Neutrophil (primary cell): ENCODE measurements around the gene NKAIN4.

Experiments
- H3K27ac ChIP-seq: fragments of 200-600 bp; sonication (generic); 2 replicates; pipeline ENCODE4 v1.5.1; 2016; ENCODE audit warnings: mild to moderate bottlenecking, moderate library complexity
- H3K27me3 ChIP-seq: fragments of 200-600 bp; sonication (generic); 2 replicates; pipeline ENCODE4 v1.6.0; 2016; ENCODE audit warnings: mild to moderate bottlenecking
- H3K36me3 ChIP-seq: fragments of 200-600 bp; sonication (generic); 2 replicates; pipeline ENCODE4 v1.5.1; 2017
- H3K4me1 ChIP-seq, 2 experiments: fragments of 200-600 bp in 1 of 2; sonication (generic) in 1 of 2; 1 replicate in 1 of 2; 2 replicates in 1 of 2; pipeline versions ENCODE4 v1.5.1 to v1.6.1; 2013 to 2016; ENCODE audit warnings: low read depth in 1 of 2, low read length in 1 of 2, mild to moderate bottlenecking in 1 of 2, moderate library complexity in 1 of 2; ENCODE audit not compliant: control insufficient read depth in 1 of 2, insufficient read depth in 1 of 2
- H3K4me3 ChIP-seq, 2 experiments: fragments of 200-600 bp in 1 of 2; sonication (generic) in 1 of 2; 1 replicate in 1 of 2; 2 replicates in 1 of 2; pipeline ENCODE4 v1.5.1; 2013 to 2016; ENCODE audit warnings: low read depth in 1 of 2, low read length in 1 of 2, mild to moderate bottlenecking in 1 of 2, moderate library complexity in 1 of 2
- H3K9me3 ChIP-seq: fragments of 200-600 bp; sonication (generic); 2 replicates; pipeline ENCODE4 v1.5.1; 2016
- TF ChIP-seq, protein P1 (sequence below): fragments of 200-600 bp; sonication (generic); IDR thresholded peaks from 2 replicates; pipeline ENCODE4 v1.5.1; 2016; ENCODE audit warnings: antibody characterized with exemption

NKAIN4 gene

GRCh38 chr20:63294536-63294900 lies 40.3 kb upstream of the NKAIN4 start:
- Histone ChIP-seq H3K4me3 (no peak overlapping the region), H3K27ac (no peak overlapping the region), H3K4me1 (no peaks in the 10 kb centered on the region), H3K36me3 (peaks cover 3% of the 10 kb centered on the region), H3K27me3 (peaks cover 64% of the 10 kb centered on the region), H3K9me3 (no peaks in the 10 kb centered on the region)
- TF ChIP-seq, protein P1, sequence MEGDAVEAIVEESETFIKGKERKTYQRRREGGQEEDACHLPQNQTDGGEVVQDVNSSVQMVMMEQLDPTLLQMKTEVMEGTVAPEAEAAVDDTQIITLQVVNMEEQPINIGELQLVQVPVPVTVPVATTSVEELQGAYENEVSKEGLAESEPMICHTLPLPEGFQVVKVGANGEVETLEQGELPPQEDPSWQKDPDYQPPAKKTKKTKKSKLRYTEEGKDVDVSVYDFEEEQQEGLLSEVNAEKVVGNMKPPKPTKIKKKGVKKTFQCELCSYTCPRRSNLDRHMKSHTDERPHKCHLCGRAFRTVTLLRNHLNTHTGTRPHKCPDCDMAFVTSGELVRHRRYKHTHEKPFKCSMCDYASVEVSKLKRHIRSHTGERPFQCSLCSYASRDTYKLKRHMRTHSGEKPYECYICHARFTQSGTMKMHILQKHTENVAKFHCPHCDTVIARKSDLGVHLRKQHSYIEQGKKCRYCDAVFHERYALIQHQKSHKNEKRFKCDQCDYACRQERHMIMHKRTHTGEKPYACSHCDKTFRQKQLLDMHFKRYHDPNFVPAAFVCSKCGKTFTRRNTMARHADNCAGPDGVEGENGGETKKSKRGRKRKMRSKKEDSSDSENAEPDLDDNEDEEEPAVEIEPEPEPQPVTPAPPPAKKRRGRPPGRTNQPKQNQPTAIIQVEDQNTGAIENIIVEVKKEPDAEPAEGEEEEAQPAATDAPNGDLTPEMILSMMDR: no peak

DNA sequence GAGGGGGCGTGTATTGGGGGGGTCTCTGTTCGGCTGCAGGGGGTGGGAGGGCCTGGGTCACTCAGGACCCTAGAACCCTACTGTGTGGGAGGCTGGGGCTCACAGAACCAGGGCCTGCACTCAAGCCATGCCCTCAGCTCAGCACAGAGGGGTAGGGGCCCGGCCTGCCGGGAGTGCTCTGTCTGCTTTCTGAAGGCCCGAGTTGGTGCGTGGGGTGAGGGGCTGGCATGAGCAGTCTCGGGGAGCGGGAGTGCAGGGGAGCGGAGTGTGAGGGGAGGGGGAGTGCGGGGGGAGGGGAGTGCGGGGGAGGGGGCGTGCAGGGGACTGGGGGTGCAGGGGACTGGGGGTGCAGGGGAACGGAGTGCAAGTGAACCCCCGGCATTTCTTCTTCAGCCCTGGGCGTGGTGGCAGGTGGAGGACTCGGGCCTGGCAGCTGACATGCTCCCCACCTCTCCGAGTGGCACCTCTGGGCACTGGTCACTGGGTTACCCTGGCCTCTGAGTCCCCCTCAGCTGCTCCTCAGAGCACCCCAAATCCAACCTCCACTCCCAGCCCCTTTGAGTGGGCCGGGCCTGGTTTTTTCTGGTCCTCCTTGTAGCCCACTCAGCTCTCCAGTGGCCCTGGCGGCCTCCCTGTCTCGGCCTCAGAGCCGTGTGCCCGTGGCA lies 39.7 kb upstream of the NKAIN4 start:
- H3K36me3 ChIP-seq: peaks cover 9% of the 10 kb centered on the region
- H3K27me3 ChIP-seq: peaks cover 64% of the 10 kb centered on the region
- H3K4me1 ChIP-seq: no peaks in the 10 kb centered on the region
- TF ChIP-seq, protein P1: no peak
- H3K9me3 ChIP-seq: no peaks in the 10 kb centered on the region
- H3K4me3 ChIP-seq: no peak overlapping the region
- H3K27ac ChIP-seq: no peak overlapping the region

DNA sequence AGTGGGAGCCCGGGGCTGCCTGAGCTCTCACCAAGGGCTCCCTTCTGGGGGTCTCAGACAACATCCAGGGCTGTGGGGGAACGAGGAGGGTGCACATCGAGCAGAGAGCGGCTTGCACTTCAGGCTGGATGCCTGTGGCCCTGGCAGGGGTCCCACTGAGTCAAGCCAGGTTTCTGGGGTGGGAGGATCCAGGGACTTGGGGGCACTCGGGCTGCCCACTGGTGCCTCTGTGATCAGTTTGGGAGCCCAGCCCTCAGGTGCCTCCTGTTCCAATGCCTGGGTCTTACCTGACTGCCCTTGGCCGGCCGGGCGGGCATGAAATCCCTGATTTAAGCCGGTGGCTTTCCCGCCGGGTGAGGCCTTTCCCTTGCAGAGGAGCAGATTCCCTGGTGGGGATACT lies 39.2 kb upstream of the NKAIN4 start:
- H3K27ac ChIP-seq: no peak overlapping the region
- H3K4me1 ChIP-seq: no peaks in the 10 kb centered on the region
- H3K4me3 ChIP-seq: no peak overlapping the region
- peaks cover 63% of the 10 kb centered on the region for H3K27me3 ChIP-seq
- TF ChIP-seq, protein P1: no peak
- no peaks in the 10 kb centered on the region for H3K9me3 ChIP-seq
- peaks cover 14% of the 10 kb centered on the region for H3K36me3 ChIP-seq

DNA sequence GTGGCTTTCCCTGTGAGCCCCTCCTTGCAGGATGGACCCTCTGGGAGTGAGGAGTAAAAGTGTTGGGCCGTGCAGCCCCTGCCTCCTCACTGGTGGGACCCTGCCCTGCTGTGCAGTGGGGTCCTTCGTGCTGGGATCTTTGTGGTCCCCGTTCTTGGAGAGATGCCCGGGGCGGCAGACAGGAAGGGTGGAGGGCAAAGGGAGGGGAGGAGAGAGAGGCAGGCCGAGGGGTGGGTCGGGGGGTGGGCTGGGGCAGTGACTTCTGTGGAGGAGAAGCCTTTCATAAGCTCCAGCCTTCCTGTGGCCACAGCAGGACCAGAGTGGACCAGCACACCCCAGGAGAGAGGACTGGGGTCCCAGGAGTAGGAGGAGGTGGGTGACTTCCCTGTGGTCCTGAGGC lies 38.6 kb upstream of the NKAIN4 start, which contains the start of gene COL20A1:
Gene COL20A1 (plus strand): TSS at position 283 of the 400 bp plus-strand sequence. CDS start 1,922 bp downstream, outside the sequence.
- TF ChIP-seq, protein P1: no peak
- no peak within 1 kb of the TSS for H3K27ac ChIP-seq
- no peak within 1 kb of the TSS for H3K4me3 ChIP-seq
- no peaks in the 10 kb centered on the region for H3K9me3 ChIP-seq
- H3K36me3 ChIP-seq: peaks cover 20% of the 10 kb centered on the region
- H3K27me3 ChIP-seq: peaks cover 58% of the 10 kb centered on the region
- no peaks in the 10 kb centered on the region for H3K4me1 ChIP-seq

GRCh38 chr20:63292292-63292701 lies 38.0 kb upstream of the NKAIN4 start:
- H3K4me1 ChIP-seq: no peaks in the 10 kb centered on the region

More at GRCh38 chr20:63292292-63292701, 38.0 kb upstream of the NKAIN4 start:
- peaks cover 26% of the 10 kb centered on the region for H3K36me3 ChIP-seq
- TF ChIP-seq, protein P1: no peak
- H3K9me3 ChIP-seq: no peaks in the 10 kb centered on the region
- H3K4me3 ChIP-seq: no peak overlapping the region
- peaks cover 53% of the 10 kb centered on the region for H3K27me3 ChIP-seq
- no peak overlapping the region for H3K27ac ChIP-seq
